RWPE2 (cell line): Measurements from ENCODE around the gene PRKX.

Experiments used
- ATAC-seq: fragments of 200-7000 bp; cut with Tn5 transposase; 3 replicates; pipeline ENCODE4 v1.9.1; 2021; ENCODE audit warnings: low read depth
- DNase-seq: peaks from one replicate; pipeline ENCODE4 v3.0.0-alpha.2; 2020; ENCODE audit warnings: low spot score
- H3K27ac ChIP-seq: fragments of 450-650 bp; 2 replicates; pipeline ENCODE4 v1.5.1; 2017; ENCODE audit warnings: mild to moderate bottlenecking; ENCODE audit not compliant: poor library complexity, severe bottlenecking
- H3K27me3 ChIP-seq: fragments of 250-450 bp; sonication (Bioruptor Pico); 2 replicates; pipeline ENCODE4 v1.5.1; 2021; ENCODE audit warnings: mild to moderate bottlenecking, moderate library complexity; ENCODE audit not compliant: insufficient read depth, poor library complexity, severe bottlenecking
- H3K36me3 ChIP-seq: fragments of 250-450 bp; sonication (Bioruptor Pico); 2 replicates; pipeline ENCODE4 v1.5.1; 2020; ENCODE audit warnings: low read depth, mild to moderate bottlenecking, moderate library complexity
- H3K4me1 ChIP-seq: fragments of 250-450 bp; sonication (Bioruptor Pico); 2 replicates; pipeline ENCODE4 v1.5.1; 2021; ENCODE audit warnings: mild to moderate bottlenecking, moderate library complexity; ENCODE audit not compliant: insufficient read depth, poor library complexity, severe bottlenecking
- H3K4me3 ChIP-seq: fragments of 250-450 bp; sonication (Bioruptor Pico); 2 replicates; pipeline ENCODE4 v1.5.1; 2021; ENCODE audit warnings: mild to moderate bottlenecking, moderate library complexity; ENCODE audit not compliant: severe bottlenecking
- H3K9me3 ChIP-seq: fragments of 250-450 bp; sonication (Bioruptor Pico); 2 replicates; pipeline ENCODE4 v1.5.1; 2021; ENCODE audit warnings: mild to moderate bottlenecking, moderate library complexity; ENCODE audit not compliant: severe bottlenecking
- TF ChIP-seq, protein P1 (sequence below): fragments of 450-650 bp; IDR thresholded peaks from one replicate; pipeline ENCODE4 v1.5.1; 2017; ENCODE audit warnings: mild to moderate bottlenecking, moderate library complexity; ENCODE audit not compliant: poor library complexity, severe bottlenecking

Gene PRKX

DNA sequence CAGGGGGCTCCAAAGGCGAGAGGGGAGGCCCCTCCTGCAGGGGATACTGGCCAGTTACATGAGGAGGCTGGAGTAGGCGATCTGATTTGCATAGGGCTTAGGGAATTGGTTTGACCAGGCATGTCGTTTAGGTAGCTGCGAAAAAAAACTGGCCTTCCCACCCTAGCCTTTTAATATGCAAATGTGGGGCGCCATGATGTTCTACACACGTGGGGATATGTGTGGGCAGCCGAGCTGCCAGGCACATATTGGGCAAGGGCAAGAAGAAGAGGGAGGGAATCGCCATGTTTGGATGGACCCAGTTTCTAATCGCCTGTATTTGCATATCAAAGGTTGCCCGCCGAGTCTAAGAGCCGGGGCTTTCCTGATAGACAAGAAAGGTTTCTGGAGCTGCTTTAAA is 121.3 kb downstream of the PRKX start:
- Histone ChIP-seq H3K9me3 (no peaks in the 10 kb centered on the region), H3K27ac (no peak overlapping the region), H3K27me3 (no peaks in the 10 kb centered on the region), H3K36me3 (no peaks in the 10 kb centered on the region), H3K4me1 (no peaks in the 10 kb centered on the region), H3K4me3 (no peak overlapping the region)
- ATAC-seq (no peak), DNase-seq (no peak)
- TF ChIP-seq, protein P1, sequence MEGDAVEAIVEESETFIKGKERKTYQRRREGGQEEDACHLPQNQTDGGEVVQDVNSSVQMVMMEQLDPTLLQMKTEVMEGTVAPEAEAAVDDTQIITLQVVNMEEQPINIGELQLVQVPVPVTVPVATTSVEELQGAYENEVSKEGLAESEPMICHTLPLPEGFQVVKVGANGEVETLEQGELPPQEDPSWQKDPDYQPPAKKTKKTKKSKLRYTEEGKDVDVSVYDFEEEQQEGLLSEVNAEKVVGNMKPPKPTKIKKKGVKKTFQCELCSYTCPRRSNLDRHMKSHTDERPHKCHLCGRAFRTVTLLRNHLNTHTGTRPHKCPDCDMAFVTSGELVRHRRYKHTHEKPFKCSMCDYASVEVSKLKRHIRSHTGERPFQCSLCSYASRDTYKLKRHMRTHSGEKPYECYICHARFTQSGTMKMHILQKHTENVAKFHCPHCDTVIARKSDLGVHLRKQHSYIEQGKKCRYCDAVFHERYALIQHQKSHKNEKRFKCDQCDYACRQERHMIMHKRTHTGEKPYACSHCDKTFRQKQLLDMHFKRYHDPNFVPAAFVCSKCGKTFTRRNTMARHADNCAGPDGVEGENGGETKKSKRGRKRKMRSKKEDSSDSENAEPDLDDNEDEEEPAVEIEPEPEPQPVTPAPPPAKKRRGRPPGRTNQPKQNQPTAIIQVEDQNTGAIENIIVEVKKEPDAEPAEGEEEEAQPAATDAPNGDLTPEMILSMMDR: no peak

DNA sequence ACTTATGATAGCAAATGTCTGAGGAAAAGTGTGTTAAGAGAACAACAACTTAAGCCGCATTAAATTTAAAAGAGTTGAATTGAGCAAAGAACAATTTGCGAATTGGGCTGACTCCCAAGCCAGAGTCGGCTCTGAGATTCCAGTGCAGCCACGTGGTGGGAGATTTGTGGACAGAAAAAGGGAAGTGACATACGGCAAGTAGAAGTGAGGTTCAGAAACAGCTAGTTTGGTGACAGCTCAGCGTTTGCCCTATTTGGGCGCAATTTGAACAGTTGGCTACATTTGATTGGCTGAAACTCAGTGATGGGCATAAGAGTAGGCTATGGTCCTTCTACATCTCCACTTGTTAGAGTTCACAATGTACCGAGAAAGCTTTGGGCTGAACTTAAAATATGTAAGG is 124.0 kb downstream of the PRKX start:
- ATAC-seq: no peak
- DNase-seq: no peak
- TF ChIP-seq, protein P1: no peak
- no peak overlapping the region for H3K4me3 ChIP-seq
- no peaks in the 10 kb centered on the region for H3K36me3 ChIP-seq
- H3K27ac ChIP-seq: no peak overlapping the region
- no peaks in the 10 kb centered on the region for H3K27me3 ChIP-seq
- H3K4me1 ChIP-seq: no peaks in the 10 kb centered on the region
- no peaks in the 10 kb centered on the region for H3K9me3 ChIP-seq

DNA sequence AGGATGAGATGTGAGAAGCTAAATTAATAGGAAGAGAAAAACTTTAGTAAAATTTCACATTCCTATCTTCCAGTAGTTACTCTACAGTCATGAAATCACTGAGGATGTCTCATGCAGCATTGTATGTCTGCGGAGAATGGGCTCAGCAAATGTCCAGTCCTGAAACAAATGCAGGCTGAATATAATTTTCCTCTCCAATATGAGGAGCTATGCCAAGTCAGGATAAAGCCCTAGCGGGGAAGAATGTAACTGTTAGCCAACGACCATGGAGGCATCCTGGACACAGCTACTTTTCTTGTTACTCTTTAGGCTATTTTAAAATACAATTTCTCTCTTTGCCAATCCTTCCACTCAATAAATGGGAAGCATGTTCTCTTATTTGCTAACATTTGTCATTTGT is 127.7 kb downstream of the PRKX start:
- Histone ChIP-seq H3K4me3 (no peak overlapping the region), H3K27me3 (no peaks in the 10 kb centered on the region), H3K4me1 (no peaks in the 10 kb centered on the region), H3K9me3 (no peaks in the 10 kb centered on the region), H3K27ac (no peak overlapping the region), H3K36me3 (no peaks in the 10 kb centered on the region)
- TF ChIP-seq, protein P1: no peak
- ATAC-seq (no peak), DNase-seq (no peak)

DNA sequence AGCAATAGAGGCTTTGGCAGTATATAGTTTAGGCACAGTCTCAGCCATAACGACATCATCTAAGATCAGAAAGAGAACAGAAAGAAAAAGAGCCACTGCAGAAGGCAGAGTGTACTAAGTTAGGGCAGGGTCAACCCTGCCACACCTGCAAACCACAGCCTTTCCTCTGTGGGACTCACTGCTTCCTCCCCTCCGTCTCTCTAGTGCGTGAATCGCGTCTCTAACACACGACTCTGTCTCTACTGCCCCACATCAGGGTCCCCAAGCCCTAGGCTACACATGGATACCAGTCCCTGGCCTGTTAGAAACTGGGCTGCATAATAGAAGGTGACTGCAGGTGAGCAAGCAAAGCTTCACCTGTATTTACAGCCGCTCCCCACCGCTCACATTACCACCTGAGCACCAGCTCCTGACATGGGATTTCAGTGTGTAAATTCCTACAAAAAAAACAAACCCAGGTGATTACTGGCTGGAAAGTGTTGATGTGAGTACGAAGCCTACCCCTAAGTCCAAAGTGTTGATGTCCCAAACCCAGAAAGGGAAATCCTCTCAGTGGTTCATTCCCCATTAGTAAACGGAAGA is 128.9 kb downstream of the PRKX start:
- no peaks in the 10 kb centered on the region for H3K4me1 ChIP-seq
- H3K27ac ChIP-seq: no peak overlapping the region
- no peak overlapping the region for H3K4me3 ChIP-seq
- H3K27me3 ChIP-seq: no peaks in the 10 kb centered on the region
- DNase-seq: no peak
- H3K9me3 ChIP-seq: no peaks in the 10 kb centered on the region
- TF ChIP-seq, protein P1: no peak
- no peaks in the 10 kb centered on the region for H3K36me3 ChIP-seq
- ATAC-seq: no peak

DNA sequence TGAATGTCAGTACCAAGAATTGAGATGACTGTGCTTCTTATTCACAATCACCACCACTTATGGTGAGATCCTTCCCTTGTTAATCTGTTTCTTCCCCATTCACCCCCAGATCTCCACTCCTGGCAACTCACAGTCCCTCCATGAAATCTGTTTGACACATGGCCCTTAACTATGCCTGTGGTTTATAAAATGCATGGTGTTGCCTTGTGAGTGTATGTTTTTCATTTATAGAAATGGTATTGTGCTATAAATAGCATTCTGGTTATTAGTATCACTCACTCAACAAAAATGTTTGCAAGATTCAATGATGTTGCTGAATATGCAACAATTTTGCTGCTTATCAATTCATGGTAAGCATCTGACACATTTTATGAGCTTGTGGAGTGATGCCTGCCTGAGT is 131.0 kb downstream of the PRKX start:
- ATAC-seq: no peak
- TF ChIP-seq, protein P1: no peak
- Histone ChIP-seq H3K27ac (no peak overlapping the region), H3K4me3 (no peak overlapping the region), H3K36me3 (no peaks in the 10 kb centered on the region), H3K4me1 (no peaks in the 10 kb centered on the region), H3K27me3 (no peaks in the 10 kb centered on the region), H3K9me3 (no peaks in the 10 kb centered on the region)
- DNase-seq: no peak
